Cardiac fibroblast (primary cell): Measurements from ENCODE around the gene XPNPEP3.
"Not testable (repeated sequence)": the region's sequence is repeated elsewhere in the genome, so short reads cannot be mapped to it uniquely, and the experiment has no call there.

ENCODE experiments used
- DNase-seq, 2 donors: peaks; one replicate each; pipeline versions ENCODE4 v3.0.0 to v3.0.0-alpha.2; 2010; ENCODE audit warnings: low read depth in 2 of 2
- H3K4me3 ChIP-seq, 2 donors: replicated peaks in 1 of 2; 1 replicate in 1 of 2; 2 replicates in 1 of 2; pipeline ENCODE4 v1.5.1; 2011; ENCODE audit warnings: low read depth in 2 of 2, low read length in 2 of 2, mild to moderate bottlenecking in 2 of 2, moderate library complexity in 1 of 2
- TF ChIP-seq, protein P1 (sequence below): IDR thresholded peaks from one replicate; pipeline ENCODE4 v1.5.1; 2011; ENCODE audit warnings: low read depth, mild to moderate bottlenecking, low read length, inconsistent platforms

XPNPEP3 gene

DNA sequence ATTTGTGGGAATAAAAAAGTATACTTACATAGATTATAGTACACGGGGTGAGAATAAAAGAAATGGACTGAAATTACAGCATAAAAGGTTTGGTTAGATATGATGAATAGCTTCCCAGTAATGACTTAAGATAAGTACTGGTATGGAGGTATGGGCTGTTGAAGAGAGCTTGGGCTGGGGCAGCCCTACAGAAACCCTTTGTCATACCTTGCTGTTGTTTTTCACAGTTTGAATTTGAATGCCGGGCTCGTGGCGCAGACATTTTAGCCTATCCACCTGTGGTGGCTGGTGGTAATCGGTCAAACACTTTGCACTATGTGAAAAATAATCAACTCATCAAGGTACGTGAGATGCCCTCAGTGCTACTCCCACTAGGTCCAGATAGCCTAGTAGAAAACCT is 51.9 kb downstream of the XPNPEP3 start:
- no peak for DNase-seq
- TF ChIP-seq, protein P1, sequence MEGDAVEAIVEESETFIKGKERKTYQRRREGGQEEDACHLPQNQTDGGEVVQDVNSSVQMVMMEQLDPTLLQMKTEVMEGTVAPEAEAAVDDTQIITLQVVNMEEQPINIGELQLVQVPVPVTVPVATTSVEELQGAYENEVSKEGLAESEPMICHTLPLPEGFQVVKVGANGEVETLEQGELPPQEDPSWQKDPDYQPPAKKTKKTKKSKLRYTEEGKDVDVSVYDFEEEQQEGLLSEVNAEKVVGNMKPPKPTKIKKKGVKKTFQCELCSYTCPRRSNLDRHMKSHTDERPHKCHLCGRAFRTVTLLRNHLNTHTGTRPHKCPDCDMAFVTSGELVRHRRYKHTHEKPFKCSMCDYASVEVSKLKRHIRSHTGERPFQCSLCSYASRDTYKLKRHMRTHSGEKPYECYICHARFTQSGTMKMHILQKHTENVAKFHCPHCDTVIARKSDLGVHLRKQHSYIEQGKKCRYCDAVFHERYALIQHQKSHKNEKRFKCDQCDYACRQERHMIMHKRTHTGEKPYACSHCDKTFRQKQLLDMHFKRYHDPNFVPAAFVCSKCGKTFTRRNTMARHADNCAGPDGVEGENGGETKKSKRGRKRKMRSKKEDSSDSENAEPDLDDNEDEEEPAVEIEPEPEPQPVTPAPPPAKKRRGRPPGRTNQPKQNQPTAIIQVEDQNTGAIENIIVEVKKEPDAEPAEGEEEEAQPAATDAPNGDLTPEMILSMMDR, result no peak
- no peak overlapping the region for H3K4me3 ChIP-seq

DNA sequence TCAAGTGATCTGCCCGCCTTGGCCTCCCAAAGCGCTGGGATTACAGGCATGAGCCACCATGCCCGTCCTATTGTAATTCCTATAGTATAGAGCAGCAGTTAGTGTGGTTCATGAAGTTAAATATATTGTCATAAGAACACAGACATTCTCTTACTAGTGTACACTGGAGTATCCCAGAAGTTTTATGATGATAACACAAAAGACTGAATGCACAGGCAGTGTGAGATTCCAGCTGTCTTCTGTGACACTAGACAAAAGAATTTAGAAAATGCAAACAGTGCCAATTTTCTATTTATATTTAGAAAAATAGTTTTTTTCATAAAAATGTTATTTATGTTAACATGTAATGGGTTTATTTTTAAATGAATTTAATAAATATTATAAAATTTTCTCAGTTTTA is 54.8 kb downstream of the XPNPEP3 start:
- H3K4me3 ChIP-seq, result no peak overlapping the region
- peak in 1 of 2 donors; percentile 36 for DNase-seq
- TF ChIP-seq, protein P1, result no peak

DNA sequence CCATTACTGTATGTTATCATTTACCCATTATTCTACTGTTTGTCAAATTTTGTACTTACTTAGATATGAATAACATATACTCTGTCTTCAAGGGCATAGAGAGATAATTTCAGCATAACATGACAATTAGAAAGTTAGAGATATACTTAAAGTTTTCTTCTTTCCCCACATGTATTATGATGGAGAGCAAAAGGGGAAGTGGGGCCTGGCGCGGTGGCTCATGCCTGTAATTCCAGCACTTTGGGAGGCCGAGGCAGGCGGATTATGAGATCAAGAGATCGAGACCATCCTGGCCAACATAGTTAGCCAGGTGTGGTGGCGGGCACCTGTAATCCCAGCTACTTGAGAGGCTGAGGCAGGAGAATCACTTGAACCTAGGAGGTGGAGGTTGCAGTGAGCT is 56.0 kb downstream of the XPNPEP3 start:
- not testable (repeated sequence) for DNase-seq, H3K4me3 ChIP-seq

DNA sequence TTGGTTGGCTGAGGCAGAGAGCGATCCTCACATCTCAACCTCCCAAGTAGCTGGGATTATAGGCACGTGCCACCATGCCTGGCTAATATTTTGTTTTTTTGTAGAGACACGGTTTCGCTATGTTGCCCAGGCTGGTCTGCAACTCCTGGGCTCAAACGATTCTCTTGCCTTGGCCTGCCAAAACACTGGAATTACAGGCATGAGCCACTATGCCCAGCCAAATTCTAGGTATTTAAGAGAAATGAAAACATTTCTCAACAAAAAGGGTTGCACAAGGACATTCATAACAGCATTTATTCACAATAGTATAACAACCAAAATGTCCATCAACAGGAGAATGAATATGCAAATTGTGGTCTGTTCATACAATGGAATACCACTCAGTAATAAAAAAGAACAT is 62.5 kb downstream of the XPNPEP3 start:
- H3K4me3 ChIP-seq, result no peak overlapping the region
- peak in 1 of 2 donors; percentile 14 for DNase-seq
- TF ChIP-seq, protein P1, result no peak

DNA sequence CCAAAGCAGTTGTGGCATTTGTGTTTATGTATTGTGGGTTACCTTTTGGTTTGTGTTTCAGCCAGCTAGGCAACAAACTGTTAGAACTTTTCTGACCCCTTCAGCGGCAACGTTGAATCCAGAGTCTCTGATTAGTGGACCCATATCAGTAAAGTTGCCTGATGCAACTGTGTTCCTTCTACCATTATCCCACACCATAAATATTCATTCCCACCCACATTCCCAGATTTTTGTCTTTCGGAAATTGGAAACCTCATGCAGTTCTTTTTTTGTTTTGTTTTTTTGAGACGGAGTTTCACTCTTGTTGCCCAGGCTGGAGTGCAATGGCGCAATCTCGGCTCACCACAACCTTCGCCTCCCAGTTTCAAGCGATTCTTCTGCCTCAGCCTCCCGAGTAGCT is 63.6 kb downstream of the XPNPEP3 start:
- TF ChIP-seq, protein P1, result no peak
- no peak for DNase-seq
- no peak overlapping the region for H3K4me3 ChIP-seq

DNA sequence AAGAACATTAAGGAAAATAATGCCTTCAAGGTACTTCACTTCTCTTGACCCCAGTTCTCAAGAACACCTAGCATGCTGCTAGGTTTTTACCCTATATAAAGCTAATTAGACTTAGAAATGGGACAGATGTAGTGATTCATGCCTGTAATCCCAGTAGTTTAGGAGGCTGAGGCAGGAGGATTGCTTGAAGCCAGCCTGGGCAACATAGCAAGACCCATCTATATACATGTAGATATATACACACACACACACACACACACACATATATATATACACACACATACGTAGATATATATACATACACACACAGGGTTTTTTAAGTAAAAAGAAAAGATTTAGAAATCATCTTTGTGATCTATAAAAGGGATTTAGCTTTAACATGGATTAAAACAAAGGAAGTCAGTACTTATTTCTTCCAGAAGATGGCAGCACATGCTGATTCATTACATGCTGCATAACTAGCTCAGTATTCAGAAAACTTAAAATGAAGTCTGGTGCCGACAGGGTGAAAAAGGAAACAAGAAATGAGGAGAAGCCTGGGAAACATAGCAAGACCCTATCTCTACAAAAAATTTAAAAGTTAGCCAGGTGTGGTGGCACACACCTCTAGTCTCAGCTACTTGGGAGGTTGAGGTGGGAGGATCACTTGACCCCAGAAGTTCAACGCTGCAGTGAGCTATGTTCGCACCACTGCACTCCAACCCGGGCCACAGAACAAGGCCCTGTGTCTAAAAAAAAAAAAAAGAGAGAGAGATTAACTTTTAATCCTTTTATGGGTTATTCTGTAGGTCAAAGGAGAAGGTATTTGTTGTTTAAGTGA is 65.7 kb downstream of the XPNPEP3 start:
- peak; percentile 81 to 82 for DNase-seq
- TF ChIP-seq, protein P1, result peak; percentile 50
- no peak overlapping the region for H3K4me3 ChIP-seq

DNA sequence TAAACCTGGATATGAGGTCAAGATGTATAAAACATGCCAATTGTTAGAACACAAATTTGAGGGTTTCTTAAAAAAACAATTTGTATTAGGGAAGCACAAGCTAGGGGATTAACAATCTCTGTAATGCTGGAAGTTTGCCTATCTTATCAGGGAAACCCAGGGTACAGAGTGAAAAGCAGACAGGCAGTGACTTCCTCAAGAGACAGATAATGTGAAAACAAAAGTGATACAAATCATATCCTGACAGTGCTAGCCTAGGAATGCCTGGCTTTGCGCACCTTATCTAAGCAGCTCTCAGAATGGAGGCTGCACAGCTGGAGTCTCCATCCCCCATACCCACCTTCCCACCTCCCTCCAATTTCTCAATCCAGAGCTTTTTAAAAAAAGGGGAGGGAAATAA is 71.7 kb downstream of the XPNPEP3 start:
- DNase-seq, result peak in 1 of 2 donors; percentile 15
- H3K4me3 ChIP-seq, result no peak overlapping the region
- TF ChIP-seq, protein P1, result no peak
